ENCODE results near the gene ZNF768. TPM values are rescaled to one million over a fixed set of nuclear protein-coding genes. Genes with fewer than 3 reads are reported as not detected.

Gene ZNF768
- total and polyA plus RNA-seq, 2 of the 13 experiments (the other 11 are each of a cell fraction or from before 2014, with no cell fraction given) = 26.7 to 34.4 TPM

DNA sequence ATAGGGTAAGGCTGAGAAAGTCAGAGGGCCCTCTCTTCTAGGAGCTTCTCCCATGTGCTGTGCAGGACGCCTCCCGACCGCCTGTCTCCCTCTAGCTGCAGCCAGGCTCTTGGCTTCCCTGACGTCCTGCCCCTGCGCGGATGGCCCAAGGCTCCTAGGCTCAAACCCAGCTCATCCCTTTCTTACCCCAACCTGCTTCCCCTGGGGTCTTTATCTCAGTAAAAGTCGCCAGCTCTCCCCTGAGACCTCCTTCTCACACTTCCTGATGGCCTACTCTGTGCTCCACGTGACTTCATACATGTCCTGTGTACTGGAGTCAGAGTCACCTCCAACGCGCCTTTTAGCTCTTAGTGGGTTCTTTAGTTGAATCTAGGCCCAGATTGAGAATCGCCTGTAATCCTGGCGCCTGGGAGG, 9.4 kb upstream of the ZNF768 start (continued):
- TF ChIP-seq TCF7L2 (IDR thresholded peaks at IDR 0.05; ENCODE audit: low read depth, low read length) = no peak
- TF ChIP-seq SMAD1 (CRISPR knock-in tag; IDR thresholded peaks at IDR 0.05; ENCODE audit: borderline replicate concordance, low read depth) = no peak; the same call in 1 of the 2 replicates
- 0 out of 2 replicates have a peak, but pooled peaks have one; percentile 14 for TF ChIP-seq STAT5B (CRISPR knock-in tag; IDR thresholded peaks at IDR 0.05)
- TF ChIP-seq, protein P1, sequence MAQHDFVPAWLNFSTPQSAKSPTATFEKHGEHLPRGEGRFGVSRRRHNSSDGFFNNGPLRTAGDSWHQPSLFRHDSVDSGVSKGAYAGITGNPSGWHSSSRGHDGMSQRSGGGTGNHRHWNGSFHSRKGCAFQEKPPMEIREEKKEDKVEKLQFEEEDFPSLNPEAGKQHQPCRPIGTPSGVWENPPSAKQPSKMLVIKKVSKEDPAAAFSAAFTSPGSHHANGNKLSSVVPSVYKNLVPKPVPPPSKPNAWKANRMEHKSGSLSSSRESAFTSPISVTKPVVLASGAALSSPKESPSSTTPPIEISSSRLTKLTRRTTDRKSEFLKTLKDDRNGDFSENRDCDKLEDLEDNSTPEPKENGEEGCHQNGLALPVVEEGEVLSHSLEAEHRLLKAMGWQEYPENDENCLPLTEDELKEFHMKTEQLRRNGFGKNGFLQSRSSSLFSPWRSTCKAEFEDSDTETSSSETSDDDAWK (CRISPR knock-in tag; IDR thresholded peaks at IDR 0.05) = no peak
- no peak for TF ChIP-seq GATA4 (IDR thresholded peaks at IDR 0.05; ENCODE audit: borderline replicate concordance, low read depth)
- TF ChIP-seq, protein P2, sequence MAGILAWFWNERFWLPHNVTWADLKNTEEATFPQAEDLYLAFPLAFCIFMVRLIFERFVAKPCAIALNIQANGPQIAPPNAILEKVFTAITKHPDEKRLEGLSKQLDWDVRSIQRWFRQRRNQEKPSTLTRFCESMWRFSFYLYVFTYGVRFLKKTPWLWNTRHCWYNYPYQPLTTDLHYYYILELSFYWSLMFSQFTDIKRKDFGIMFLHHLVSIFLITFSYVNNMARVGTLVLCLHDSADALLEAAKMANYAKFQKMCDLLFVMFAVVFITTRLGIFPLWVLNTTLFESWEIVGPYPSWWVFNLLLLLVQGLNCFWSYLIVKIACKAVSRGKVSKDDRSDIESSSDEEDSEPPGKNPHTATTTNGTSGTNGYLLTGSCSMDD (CRISPR knock-in tag; IDR thresholded peaks at IDR 0.05) = no peak
- 0 out of 2 replicates have a peak, but pooled peaks have one; percentile 2 for TF ChIP-seq CHCHD3 (CRISPR knock-in tag; IDR thresholded peaks at IDR 0.05)
- TF ChIP-seq ZNF678 (CRISPR knock-in tag; IDR thresholded peaks at IDR 0.05) = peak; percentile 21; the same call in 1 of the 2 replicates
- TF ChIP-seq, protein P3, sequence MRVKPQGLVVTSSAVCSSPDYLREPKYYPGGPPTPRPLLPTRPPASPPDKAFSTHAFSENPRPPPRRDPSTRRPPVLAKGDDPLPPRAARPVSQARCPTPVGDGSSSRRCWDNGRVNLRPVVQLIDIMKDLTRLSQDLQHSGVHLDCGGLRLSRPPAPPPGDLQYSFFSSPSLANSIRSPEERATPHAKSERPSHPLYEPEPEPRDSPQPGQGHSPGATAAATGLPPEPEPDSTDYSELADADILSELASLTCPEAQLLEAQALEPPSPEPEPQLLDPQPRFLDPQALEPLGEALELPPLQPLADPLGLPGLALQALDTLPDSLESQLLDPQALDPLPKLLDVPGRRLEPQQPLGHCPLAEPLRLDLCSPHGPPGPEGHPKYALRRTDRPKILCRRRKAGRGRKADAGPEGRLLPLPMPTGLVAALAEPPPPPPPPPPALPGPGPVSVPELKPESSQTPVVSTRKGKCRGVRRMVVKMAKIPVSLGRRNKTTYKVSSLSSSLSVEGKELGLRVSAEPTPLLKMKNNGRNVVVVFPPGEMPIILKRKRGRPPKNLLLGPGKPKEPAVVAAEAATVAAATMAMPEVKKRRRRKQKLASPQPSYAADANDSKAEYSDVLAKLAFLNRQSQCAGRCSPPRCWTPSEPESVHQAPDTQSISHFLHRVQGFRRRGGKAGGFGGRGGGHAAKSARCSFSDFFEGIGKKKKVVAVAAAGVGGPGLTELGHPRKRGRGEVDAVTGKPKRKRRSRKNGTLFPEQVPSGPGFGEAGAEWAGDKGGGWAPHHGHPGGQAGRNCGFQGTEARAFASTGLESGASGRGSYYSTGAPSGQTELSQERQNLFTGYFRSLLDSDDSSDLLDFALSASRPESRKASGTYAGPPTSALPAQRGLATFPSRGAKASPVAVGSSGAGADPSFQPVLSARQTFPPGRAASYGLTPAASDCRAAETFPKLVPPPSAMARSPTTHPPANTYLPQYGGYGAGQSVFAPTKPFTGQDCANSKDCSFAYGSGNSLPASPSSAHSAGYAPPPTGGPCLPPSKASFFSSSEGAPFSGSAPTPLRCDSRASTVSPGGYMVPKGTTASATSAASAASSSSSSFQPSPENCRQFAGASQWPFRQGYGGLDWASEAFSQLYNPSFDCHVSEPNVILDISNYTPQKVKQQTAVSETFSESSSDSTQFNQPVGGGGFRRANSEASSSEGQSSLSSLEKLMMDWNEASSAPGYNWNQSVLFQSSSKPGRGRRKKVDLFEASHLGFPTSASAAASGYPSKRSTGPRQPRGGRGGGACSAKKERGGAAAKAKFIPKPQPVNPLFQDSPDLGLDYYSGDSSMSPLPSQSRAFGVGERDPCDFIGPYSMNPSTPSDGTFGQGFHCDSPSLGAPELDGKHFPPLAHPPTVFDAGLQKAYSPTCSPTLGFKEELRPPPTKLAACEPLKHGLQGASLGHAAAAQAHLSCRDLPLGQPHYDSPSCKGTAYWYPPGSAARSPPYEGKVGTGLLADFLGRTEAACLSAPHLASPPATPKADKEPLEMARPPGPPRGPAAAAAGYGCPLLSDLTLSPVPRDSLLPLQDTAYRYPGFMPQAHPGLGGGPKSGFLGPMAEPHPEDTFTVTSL (CRISPR knock-in tag; IDR thresholded peaks at IDR 0.05; ENCODE audit: borderline replicate concordance) = no peak
- no peak for TF ChIP-seq GZF1 (CRISPR knock-in tag; IDR thresholded peaks at IDR 0.05)
- TF ChIP-seq, protein P4, sequence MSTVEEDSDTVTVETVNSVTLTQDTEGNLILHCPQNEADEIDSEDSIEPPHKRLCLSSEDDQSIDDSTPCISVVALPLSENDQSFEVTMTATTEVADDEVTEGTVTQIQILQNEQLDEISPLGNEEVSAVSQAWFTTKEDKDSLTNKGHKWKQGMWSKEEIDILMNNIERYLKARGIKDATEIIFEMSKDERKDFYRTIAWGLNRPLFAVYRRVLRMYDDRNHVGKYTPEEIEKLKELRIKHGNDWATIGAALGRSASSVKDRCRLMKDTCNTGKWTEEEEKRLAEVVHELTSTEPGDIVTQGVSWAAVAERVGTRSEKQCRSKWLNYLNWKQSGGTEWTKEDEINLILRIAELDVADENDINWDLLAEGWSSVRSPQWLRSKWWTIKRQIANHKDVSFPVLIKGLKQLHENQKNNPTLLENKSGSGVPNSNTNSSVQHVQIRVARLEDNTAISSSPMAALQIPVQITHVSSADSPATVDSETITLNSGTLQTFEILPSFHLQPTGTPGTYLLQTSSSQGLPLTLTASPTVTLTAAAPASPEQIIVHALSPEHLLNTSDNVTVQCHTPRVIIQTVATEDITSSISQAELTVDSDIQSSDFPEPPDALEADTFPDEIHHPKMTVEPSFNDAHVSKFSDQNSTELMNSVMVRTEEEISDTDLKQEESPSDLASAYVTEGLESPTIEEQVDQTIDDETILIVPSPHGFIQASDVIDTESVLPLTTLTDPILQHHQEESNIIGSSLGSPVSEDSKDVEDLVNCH (CRISPR knock-in tag; IDR thresholded peaks at IDR 0.05) = no peak
- TF ChIP-seq, protein P5, sequence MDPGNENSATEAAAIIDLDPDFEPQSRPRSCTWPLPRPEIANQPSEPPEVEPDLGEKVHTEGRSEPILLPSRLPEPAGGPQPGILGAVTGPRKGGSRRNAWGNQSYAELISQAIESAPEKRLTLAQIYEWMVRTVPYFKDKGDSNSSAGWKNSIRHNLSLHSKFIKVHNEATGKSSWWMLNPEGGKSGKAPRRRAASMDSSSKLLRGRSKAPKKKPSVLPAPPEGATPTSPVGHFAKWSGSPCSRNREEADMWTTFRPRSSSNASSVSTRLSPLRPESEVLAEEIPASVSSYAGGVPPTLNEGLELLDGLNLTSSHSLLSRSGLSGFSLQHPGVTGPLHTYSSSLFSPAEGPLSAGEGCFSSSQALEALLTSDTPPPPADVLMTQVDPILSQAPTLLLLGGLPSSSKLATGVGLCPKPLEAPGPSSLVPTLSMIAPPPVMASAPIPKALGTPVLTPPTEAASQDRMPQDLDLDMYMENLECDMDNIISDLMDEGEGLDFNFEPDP (CRISPR knock-in tag; conservative IDR thresholded peaks at IDR 0.05) = no peak
- TF ChIP-seq ZNF30 (CRISPR knock-in tag; IDR thresholded peaks at IDR 0.05) = peak; percentile 74; the same call in 1 of the 2 replicates
- TF ChIP-seq MZF1 (CRISPR knock-in tag; IDR thresholded peaks at IDR 0.05; ENCODE audit: borderline replicate concordance) = no peak
- TF ChIP-seq, protein P6, sequence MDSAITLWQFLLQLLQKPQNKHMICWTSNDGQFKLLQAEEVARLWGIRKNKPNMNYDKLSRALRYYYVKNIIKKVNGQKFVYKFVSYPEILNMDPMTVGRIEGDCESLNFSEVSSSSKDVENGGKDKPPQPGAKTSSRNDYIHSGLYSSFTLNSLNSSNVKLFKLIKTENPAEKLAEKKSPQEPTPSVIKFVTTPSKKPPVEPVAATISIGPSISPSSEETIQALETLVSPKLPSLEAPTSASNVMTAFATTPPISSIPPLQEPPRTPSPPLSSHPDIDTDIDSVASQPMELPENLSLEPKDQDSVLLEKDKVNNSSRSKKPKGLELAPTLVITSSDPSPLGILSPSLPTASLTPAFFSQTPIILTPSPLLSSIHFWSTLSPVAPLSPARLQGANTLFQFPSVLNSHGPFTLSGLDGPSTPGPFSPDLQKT (CRISPR knock-in tag; IDR thresholded peaks at IDR 0.05; ENCODE audit: borderline replicate concordance) = no peak
- TF ChIP-seq ZBTB42 (CRISPR knock-in tag; IDR thresholded peaks at IDR 0.05) = no peak
- peak; percentile 77 for TF ChIP-seq HES4 (CRISPR knock-in tag; IDR thresholded peaks at IDR 0.05; ENCODE audit: borderline replicate concordance)

All from HepG2 (cell line).